ENCODE results near the gene CREBZF. TPM values are rescaled to one million over a fixed set of nuclear protein-coding genes. Genes with fewer than 3 reads are reported as not detected.

The CREBZF gene
- total RNA-seq, 1 experiment from 2014 or later, result 36.0 TPM

DNA sequence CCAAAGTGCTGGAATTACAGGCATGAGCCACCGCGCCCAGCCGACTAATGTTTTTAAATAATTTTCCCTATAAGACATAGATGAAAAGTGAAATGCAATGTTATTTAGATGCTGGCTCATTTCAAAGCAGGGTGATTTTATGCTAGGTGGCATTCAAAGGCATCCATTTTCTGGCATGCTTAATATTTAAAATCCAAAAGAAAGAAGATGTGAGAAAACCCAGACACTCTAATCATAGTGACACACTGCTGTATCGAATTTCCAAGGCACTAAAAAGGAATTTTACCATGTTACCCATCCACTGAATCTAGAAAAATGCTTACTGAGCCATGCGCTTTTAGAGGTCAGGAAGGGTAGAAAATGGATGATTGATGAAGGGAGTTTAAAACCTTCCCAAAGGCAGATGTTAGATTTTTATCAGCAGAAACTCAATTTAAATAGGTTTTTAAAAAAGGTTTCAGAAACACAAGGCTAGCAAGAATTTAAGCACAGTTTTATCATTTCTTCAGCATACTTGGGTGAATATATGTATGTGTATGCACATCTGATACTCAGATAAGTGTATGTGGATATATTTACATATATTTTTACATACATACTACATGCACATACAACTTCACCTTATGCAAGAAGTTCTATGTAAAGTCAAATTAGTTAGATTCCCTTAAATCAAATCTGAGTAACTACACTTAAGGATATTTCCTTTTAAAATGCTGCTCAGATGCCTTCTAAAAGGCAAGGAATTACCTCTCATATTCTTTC is 45.2 kb upstream of the CREBZF start:
- no peaks in the 10 kb centered on the region for H3K9me3 Mint-ChIP-seq (ENCODE audit: unreplicated experiment)
- POLR2A ChIA-PET, result interaction anchor here (0.6 to 1.3 kb wide), 2 partner anchors 10 to 29 kb away, joined by 3 to 4 read pairs; no protein-coding TSS in a partner anchor
- CTCF ChIA-PET, result no interaction called here

DNA sequence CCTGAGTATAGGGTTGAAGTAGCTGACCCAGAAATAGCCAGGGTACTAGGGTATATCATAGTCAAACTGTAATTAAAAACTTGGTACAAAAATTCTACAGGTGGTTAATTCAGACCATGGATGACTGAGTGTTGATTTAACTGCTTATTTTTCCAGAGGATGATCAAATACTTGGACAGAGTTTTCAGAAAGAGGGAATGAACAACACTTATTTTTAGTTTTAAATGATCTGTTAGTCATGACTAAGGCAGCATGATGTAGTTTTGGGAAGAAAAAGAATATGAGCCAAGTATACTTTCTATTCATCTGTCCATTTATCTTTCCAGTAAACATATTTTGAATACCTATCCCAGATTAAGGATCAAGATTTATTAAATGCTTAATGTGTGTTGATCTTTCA is 40.9 kb upstream of the CREBZF start:
- Mint-ChIP-seq H3K4me1 (ENCODE audit: insufficient read depth, unreplicated experiment) (no peaks in the 10 kb centered on the region), H3K4me3 (ENCODE audit: unreplicated experiment) (no peak overlapping the region), H3K27me3 (ENCODE audit: insufficient read depth, unreplicated experiment) (no peaks in the 10 kb centered on the region), H3K9me3 (ENCODE audit: unreplicated experiment) (no peaks in the 10 kb centered on the region), H3K36me3 (ENCODE audit: insufficient read depth, unreplicated experiment) (no peaks in the 10 kb centered on the region), H3K27ac (ENCODE audit: low read depth, unreplicated experiment) (peak overlapping the region; percentile 25)
- POLR2A ChIA-PET, result no interaction called here
- intact Hi-C loops (cut with micrococcal nuclease), result no loop called here
- no TSS peak for BruUV-seq (replicated peaks)
- TF ChIP-seq, protein P1, sequence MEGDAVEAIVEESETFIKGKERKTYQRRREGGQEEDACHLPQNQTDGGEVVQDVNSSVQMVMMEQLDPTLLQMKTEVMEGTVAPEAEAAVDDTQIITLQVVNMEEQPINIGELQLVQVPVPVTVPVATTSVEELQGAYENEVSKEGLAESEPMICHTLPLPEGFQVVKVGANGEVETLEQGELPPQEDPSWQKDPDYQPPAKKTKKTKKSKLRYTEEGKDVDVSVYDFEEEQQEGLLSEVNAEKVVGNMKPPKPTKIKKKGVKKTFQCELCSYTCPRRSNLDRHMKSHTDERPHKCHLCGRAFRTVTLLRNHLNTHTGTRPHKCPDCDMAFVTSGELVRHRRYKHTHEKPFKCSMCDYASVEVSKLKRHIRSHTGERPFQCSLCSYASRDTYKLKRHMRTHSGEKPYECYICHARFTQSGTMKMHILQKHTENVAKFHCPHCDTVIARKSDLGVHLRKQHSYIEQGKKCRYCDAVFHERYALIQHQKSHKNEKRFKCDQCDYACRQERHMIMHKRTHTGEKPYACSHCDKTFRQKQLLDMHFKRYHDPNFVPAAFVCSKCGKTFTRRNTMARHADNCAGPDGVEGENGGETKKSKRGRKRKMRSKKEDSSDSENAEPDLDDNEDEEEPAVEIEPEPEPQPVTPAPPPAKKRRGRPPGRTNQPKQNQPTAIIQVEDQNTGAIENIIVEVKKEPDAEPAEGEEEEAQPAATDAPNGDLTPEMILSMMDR (IDR thresholded peaks at IDR 0.05; ENCODE audit: unreplicated experiment), result no peak
- DNase-seq (ENCODE audit: unreplicated experiment), result no peak
- CTCF ChIA-PET, result interaction anchor here (0.5 kb wide), 1 partner anchor 19 kb away, joined by 3 read pairs; no protein-coding TSS in a partner anchor

More for the DNA sequence above, 45.2 kb upstream of the CREBZF start:
- TF ChIP-seq, protein P1 (IDR thresholded peaks at IDR 0.05; ENCODE audit: unreplicated experiment), result no peak
- Mint-ChIP-seq H3K4me3 (ENCODE audit: unreplicated experiment) (no peak overlapping the region), H3K27me3 (ENCODE audit: insufficient read depth, unreplicated experiment) (no peaks in the 10 kb centered on the region), H3K27ac (ENCODE audit: low read depth, unreplicated experiment) (no peak overlapping the region), H3K36me3 (ENCODE audit: insufficient read depth, unreplicated experiment) (no peaks in the 10 kb centered on the region), H3K4me1 (ENCODE audit: insufficient read depth, unreplicated experiment) (no peaks in the 10 kb centered on the region)
- no peak for DNase-seq (ENCODE audit: unreplicated experiment)
- no TSS peak for BruUV-seq (replicated peaks)
- intact Hi-C loops (cut with micrococcal nuclease), result no loop called here

DNA sequence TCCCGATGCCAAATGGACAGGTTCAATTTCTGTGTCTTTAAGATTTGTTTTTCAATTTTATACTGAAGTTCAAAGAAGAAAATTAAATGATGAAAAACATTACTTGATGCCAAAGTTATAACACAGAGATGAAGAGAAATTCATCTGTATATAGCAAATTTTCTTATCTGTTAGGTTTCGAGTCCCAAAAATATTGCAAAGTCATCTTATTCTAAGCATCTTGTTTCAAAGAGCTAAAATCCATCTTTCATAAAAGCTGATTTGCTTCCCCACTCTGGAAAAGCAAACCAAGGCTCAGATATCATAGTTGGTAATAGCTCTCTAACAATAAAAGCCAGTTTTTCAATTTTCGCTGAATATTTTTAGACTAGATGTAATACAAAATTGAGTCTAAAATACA is 40.0 kb upstream of the CREBZF start:
- no peak for DNase-seq (ENCODE audit: unreplicated experiment)
- Mint-ChIP-seq H3K4me1 (ENCODE audit: insufficient read depth, unreplicated experiment) (no peaks in the 10 kb centered on the region), H3K27ac (ENCODE audit: low read depth, unreplicated experiment) (no peak overlapping the region), H3K4me3 (ENCODE audit: unreplicated experiment) (no peak overlapping the region), H3K9me3 (ENCODE audit: unreplicated experiment) (no peaks in the 10 kb centered on the region), H3K36me3 (ENCODE audit: insufficient read depth, unreplicated experiment) (no peaks in the 10 kb centered on the region), H3K27me3 (ENCODE audit: insufficient read depth, unreplicated experiment) (no peaks in the 10 kb centered on the region)
- ChIA-PET POLR2A (no interaction called here), CTCF (interaction anchor here (0.5 kb wide), 1 partner anchor 20 kb away, joined by 3 read pairs; no protein-coding TSS in a partner anchor)
- BruUV-seq (replicated peaks), result no TSS peak
- intact Hi-C loops (cut with micrococcal nuclease), result no loop called here
- TF ChIP-seq, protein P1 (IDR thresholded peaks at IDR 0.05; ENCODE audit: unreplicated experiment), result no peak

DNA sequence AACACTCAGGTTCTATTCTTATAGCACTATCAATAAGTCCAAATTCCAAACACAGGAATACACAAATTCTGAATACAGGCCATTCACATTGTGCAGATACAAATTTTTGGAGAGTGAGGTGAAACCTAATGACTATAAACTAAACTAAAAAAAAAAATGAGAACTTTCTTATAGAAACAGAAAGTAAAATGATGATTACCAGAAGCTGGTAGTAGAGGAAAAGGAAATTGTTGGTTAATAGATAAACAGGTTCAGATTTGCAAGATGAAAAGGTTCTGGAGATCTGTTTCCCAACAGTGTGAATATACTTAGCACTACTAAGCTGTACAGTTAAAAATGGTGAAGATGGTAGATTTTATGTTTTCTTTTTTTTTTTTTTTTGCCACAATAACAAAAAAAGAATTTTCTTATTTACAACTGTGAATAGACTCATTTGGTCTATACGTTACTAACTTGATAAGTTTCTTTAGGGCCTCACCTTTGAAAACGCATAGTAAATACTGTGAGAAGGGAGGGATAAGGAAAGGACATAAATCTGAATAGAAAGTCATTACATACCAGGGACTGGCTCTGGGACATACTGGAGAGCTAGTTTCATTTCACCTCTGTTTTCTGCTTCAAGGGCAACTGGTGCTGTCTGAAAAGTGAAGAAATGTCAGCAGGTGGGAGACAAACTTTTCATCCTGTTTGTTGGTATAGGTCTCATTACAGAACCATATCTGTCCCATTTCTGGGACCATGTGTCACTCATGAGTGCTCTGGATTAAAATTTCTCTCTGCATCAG is 35.2 kb upstream of the CREBZF start:
- Mint-ChIP-seq H3K4me1 (ENCODE audit: insufficient read depth, unreplicated experiment) (no peaks in the 10 kb centered on the region), H3K27ac (ENCODE audit: low read depth, unreplicated experiment) (no peak overlapping the region), H3K9me3 (ENCODE audit: unreplicated experiment) (no peaks in the 10 kb centered on the region), H3K4me3 (ENCODE audit: unreplicated experiment) (no peak overlapping the region), H3K27me3 (ENCODE audit: insufficient read depth, unreplicated experiment) (no peaks in the 10 kb centered on the region), H3K36me3 (ENCODE audit: insufficient read depth, unreplicated experiment) (no peaks in the 10 kb centered on the region)
- DNase-seq (ENCODE audit: unreplicated experiment), result no peak
- intact Hi-C loops (cut with micrococcal nuclease), result loop anchor here (2.0 to 10.0 kb wide), 2 partner anchors 23 to 245 kb away; no protein-coding TSS in a partner anchor
- CTCF ChIA-PET, result interaction anchor here (0.6 to 9.5 kb wide), 3 partner anchors 119 to 1066 kb away, joined by 3 to 106 read pairs (median 3); no protein-coding TSS in a partner anchor
- no TSS peak for BruUV-seq (replicated peaks)
- POLR2A ChIA-PET, result interaction anchor here (1.7 kb wide), 1 partner anchor 35 kb away, joined by 4 read pairs; the partner anchor contains the start of gene CREBZF
- TF ChIP-seq, protein P1 (IDR thresholded peaks at IDR 0.05; ENCODE audit: unreplicated experiment), result no peak

Data from MCF 10A (cell line).